ENCODE results near the gene RGL4.
"Not testable (repeated sequence)": the region's sequence is repeated elsewhere in the genome, so short reads cannot be mapped to it uniquely, and the experiment has no call there.

The RGL4 gene

DNA sequence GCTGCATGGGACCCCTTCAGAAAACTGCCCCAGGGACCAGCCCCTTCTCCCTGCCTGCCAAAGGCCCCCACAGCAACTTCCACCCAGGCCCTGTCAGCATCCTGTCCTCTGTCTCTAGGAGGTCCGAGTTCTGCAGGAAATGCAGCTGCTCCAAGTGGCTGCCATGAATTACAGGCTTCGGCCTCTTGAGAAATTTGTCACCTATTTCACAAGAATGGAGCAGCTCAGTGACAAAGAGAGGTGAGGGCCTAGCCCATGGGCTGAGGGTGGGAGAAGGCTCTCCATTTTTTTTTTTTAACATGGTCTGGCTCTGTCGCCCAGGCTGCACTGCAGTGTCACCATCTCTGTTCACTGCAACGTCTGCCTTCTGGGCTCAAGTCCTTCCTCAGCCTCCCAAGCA is 7.3 kb downstream of the RGL4 start:
- no peak for DNase-seq (ENCODE audit: low read depth)

DNA sequence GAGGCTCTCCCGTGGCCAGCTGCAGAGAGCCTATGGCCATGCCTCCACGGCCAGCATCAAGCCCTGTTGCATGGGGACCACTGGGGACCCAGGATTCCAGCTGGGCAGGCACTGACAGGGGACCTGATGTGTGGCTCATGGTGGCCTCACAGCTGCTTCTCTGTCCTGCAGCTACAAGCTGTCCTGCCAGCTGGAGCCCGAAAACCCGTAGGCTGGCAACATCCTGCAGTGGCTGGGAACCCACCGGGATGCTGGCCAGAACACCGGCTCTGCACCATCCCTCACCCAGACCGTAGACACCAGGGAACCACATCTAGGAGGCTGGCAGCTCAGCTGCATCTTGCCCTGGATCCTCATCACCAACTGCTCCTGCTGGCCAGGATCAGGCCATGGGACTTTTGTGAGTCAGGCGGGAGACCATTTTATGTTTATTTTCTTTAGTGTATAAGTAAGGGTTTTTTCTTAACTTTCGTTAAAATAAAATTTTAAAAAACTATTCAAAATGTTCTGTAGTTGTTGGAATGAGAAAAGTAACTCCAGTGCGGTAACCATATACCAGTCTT is 7.9 kb downstream of the RGL4 start:
- no peak for DNase-seq (ENCODE audit: low read depth)

DNA sequence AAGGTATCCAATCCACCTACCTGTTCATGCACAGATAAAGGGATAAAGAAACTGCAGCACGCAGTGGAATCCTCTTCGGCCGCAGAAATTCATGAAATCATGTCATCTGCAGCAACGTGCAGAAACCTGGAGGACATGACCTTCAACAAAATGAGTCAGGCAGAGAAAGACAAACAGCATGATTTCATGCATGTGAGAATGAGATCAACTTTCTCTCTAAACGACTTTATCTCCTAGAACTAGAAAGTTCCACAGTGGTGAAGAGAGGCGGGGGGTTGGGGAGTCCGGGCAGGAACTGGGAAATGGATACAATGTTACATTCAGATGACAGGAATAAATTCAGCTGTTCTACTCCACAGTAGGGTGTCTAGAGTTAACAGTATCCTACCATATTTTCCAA is 9.9 kb downstream of the RGL4 start:
- peak; percentile 56 for DNase-seq (ENCODE audit: low read depth)

DNA sequence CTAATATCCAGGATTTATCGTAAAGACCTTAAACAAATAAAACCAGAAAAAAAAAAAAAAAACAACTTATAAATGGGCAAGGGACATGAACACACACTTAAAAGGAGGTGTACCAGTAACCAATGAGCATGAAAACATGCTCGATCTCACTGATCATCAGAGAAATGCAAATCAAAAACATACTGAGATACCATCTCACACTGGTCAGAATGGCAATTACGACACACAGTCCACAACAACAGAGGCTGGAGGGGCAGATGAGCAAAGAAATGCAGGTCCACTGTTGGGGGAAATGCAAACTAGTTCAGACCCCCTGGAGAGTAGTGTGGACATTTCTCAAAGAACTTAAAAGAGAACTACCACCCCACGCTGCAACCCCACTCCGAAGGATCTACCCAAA is 13.2 kb downstream of the RGL4 start:
- no peak for DNase-seq (ENCODE audit: low read depth)

DNA sequence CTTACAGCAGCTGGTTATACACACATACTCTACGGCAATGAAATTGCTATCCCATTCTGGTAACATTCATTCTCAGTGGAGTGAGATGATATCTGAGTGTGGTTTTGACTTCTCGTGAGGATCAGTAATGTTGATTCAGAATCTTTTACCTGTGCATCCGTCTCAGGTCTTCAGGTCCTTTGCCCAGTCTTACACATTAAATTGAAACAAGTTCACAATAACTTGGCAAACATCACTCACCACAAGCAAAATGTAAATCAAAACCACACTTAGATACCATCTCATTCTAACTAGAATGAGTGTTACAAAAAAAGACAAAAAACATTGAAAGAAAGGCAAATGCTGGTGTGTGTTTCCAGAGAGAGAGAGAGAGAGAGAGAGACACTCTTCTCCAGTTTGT is 14.0 kb downstream of the RGL4 start:
- no peak for DNase-seq (ENCODE audit: low read depth)

DNA sequence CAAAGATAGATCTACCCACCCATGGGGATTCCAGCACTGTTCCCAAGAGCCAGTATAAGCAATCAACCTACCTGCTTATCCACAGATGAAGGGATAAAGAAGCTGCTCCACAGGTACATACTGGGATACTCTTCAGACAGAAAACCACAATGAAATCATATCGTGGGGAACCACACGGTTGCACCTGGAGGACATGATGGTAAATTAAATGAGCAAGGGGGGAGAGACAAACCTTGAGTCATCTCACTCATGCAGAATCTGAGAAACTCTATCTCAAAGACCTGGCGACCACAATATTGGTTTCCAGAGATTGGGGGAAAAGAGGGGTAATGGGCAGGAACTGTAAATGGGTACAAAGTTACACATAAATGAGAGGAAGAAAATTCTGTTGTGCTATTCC is 14.5 kb downstream of the RGL4 start:
- no peak for DNase-seq (ENCODE audit: low read depth)

DNA sequence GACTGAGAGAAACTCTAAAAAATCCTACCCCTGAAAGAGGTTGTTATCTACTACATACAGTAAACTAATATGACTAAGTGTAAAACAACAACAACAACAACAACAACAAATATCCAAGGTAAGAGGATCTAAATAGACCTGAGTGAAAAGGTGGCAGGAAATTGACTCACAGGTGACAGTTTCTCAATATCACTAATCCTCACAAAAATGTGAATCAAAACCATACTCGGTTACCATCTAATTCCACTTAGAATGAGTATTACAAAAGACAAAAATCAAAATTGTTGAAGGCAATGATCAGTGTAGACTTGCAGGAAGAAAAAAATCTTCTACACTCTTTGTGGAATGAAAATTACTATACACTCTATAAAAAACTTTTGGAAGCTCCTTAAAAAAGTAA is 17.5 kb downstream of the RGL4 start:
- no peak for DNase-seq (ENCODE audit: low read depth)

DNA sequence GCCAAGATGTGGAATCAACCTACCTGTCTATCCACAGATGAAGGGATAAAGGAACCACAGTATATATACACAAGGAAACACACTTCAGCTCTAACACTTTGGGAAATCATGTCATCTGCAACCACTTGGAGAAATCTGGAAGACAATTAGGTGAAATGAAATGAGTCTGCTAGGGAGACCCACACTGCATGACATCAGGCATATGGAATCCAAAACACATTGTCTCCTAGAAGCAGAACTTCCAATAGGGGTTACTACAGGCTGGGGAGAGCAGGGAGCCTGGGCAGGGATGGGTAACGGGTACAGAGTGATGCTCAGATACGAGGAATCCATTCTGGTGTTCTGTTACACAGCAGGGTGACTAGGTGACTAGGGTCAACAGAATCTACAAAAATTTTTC is 18.3 kb downstream of the RGL4 start:
- DNase-seq (ENCODE audit: low read depth): no peak

DNA sequence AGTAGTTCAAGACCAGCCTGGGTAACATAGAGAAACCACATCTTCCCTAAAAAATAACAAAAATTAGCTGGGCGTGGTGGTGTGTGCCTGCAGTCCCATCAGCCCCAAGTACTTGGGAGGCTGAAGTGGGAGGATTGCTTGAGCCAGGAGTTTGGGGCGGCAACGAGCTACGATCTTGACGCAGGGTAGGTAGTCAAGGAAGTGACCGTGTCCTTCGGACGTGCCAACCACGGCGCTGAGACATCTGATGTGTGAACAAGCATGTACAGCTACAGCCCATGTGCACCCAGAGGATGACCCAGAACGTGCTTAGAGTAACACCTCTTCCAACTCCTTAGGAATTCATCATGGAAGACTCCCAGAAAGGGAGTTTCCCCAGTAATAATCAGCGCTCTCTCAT is 21.4 kb downstream of the RGL4 start:
- no peak for DNase-seq (ENCODE audit: low read depth)

DNA sequence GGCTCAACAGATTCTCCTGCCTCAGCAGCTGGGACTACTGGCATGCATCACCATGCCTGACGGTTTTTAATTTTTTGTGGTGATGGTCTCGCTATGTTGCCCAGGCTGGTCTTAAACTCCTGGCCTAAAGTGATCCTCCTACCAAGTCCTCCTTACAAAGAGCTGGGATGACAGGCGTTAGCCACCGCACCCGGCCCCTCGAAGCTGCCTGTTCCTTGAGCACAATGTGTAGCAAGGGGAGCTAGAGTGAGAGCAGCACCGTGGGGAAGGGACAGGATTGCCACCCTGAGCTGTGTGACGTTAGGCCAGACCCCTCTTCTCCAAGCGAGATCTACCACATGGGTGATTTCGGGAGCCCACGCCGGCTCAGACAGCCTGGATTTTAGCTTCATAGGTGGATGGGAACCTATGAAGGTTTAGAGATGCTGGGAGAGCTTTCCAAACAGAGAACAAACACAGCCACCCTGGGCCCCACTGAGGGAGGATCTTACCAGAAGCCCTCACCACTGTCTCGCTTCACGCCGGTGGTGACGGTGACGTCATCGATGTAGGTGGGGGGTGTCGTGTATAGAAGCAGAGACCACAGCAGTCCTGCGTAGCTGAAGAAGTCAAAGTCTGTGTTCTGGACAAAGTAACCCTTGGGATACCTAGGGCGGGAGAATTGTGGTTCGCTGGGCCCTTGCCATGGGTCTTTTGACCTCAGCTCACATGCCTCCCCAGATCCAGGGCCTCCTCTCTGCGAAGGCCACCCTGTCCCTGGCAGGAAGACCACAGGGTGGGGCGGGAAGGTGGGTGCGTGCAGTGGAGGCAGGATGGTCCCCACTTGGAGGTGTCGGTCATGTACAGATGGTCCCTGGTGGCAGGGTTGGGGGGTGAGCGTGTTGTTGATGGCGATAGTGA is 23.1 kb downstream of the RGL4 start:
- no peak for DNase-seq (ENCODE audit: low read depth)

DNA sequence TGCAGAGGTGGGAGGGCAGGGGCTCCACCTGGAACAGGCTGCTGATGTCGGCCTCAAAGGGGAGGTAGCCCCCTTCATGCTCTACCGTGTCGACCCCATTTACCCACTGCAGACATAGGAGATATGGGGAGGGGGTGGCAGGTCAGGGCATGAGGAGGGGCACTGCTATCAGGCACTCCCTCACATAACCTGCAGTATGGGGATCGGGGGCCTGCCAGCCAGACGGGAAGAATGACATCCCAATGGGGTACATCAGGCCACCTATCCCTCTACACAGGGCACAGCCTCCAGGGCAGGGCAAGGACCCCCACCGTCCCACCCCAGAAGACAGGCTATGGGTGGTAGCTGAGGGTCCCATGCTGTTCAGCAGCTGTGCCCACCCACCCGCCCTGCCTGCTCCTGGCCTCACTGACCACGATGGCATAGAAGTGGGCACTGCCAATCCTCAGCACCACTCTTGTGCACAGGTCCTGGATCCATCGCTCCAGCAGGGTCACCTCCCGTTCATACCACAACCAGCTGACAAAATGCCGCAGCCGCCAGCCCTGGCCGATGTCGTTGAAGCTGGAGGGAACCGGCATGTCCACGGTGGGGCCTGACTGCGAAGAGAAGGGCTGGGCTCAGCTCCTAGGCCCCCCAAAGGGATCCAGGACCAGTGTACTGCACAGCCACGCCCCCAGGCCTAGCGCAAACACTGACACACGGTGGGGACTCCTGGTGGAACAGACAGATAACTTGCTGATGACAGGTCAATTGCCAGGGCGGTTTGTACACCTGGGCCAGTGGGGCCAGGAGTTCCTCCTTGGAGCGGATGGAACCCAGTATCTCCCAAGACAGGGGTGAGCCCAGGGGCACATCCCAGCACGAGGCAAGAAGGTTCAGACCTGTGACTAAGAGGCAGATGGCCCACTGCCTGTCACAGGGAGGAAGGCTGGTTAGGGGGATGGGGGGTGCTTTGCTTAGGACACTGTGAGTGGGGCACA is 24.1 kb downstream of the RGL4 start:
- DNase-seq (ENCODE audit: low read depth): no peak

DNA sequence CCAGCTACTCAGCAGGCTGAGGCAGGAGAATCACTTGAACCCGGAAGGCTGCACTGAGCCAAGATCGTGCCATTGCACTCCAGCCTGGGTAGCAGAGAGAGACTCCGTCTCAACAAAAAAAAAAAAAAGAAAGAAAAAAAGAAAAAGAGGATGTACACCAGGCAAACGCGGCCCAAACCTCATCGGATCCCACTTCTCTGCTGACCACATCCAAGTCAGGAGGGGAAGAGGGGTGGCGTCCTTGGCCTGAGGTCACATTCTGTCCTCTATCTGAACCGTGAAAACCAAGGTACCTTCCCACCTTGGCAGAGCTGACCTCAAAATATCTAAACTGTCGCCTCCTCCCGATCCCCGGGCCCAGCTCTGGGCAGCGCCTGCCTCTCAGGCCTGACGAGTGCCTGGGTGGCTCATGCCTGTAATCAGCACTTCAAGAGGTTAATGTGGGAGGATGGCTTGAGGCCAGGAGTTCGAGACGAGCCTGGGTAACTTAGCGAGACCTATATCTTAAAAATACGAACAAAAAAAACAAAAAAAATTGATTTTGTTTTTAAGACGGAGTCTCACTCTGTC is 25.1 kb downstream of the RGL4 start:
- DNase-seq (ENCODE audit: low read depth): no peak

DNA sequence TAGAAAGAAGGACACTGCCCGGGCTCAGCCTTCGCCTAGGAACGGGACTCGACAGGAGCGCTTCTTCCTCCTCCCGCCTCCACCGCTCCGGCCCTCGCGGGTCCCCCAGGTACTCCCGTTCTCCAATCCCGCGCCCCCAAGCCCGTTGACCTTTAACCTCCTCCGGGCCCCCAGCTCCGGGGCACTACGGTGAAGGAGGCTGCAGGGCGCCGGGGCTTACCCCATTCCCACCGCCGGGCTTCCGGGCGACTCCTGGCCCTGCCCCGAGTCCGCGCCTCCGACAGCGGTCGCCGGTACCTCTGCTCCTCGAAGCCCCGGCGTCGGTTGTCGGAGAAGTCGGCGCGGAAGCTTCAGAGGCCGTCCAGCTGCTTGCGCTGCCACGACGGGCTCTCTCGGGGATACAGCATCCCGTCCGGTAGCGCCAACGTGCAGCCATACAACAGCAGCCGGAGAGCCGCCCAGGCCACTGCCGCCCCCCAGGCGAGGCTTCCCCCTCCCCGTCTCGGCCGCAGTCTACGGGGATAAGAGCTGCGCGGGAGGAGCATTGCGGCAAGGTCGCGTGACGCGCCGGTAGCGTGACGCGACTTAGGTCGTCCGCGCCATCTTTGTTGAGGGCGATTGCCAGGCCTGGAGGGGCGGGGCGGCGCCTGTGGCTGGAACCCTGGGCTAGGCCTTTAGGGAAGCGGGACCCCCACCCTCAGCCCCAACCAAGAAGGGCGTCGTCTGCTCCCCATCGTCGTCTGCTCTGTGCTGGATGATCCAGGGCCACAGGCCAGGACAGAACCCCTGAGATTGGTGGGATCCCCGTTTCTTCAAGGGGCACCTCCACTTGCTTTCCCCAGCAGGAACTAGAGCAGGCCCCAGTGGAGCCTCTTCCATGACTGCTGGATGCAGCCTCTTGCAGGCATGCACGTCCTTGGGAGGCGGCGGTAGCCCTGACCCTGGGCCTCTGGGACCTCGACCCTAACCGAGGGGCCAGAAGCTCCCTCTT is 26.3 kb downstream of the RGL4 start:
- DNase-seq (ENCODE audit: low read depth): peak; percentile 81

DNA sequence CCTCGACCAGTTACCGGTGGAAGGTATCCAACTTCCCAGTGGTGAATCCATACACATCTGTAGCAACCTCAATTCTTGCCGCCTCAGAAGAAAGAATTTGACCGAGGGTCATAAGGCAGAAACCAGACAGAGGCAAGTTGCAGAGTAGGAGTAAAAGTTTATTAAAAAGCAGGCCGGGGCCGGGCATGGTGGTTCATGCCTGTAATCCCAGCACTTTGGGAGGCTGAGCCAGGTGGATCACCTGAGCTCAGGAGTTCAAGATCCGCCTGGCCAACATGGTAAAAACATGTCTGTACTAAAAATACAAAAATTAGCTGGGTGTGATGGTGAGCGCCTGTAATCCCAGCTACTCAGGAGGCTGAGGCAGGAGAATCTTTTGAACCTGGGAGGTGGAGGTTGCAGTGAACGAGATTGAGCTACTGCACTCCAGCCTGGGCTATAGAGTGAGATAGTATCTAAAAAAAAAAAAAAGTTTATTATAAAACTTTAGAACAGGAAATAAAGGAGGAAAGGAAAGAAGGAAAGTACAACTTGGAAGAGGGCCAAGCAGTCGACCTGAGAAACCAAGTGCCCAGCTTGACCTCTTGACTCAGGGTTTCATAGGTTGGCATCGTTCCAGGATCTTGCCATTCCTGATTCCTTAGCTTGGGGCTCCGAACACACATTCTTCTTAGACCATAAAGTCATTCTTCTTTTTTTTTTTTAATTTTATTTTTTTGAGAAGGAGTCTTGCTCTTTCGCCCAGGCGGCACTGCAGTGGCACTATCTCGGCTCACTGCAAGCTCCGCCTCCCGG is 27.8 kb downstream of the RGL4 start:
- no peak for DNase-seq (ENCODE audit: low read depth)

DNA sequence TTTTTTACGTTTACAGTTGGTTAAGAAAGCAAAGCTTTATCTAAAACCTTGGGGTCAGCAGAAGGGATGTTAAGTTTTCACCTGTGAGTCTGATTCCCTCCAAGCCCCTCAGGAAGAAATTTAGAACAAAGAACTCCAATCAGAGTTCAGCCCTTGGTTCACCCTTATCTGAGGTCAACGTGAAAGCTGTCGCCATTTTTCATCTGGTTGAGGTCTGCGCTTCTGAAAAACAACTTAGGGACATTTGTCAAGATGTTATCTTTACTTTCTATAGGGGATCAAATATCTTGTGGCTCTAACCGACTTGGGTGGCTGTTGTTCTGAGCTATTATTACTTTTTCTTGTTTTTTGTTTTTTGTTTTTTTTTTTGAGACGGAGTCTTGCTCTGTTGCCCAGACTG is 30.0 kb downstream of the RGL4 start:
- no peak for DNase-seq (ENCODE audit: low read depth)

DNA sequence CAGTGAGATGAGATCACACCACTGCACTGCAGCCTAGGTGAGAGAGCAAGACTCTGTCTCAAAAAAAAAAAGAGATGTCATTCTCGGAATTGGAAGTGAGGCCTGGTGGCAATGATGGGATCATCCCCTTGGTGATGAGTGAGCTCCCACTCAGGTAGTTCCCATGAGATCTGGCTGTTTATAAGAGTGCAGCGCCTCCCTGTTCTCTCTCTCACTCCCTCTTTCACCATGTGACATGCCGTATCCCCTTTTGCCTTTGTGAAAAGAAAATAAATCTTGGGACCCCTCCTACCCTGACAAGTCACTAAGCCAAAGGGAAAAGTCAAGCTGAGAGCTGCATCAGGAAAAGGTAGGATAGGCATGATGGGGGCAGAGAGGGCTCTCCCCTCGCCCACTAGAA is 31.3 kb downstream of the RGL4 start:
- DNase-seq (ENCODE audit: low read depth): no peak

DNA sequence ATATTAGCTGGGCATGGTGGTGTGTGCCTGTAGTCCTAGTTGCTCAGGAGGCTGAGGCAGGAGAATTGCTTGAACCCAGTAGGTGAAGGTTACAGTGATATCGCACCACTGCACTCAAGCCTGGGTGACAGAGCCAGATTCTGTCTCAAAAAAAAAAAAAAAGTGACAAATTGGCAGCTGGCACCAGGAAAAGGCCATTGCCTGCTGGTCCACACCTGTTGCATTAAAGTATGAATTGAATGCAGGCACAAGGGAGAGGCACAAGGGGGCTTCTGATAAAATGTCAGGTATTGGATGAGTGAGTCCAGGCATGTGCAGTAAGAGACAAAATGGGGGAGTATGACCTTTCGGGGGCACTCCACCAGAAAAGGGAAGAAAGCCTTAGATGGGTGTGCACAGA is 31.9 kb downstream of the RGL4 start:
- no peak for DNase-seq (ENCODE audit: low read depth)

DNA sequence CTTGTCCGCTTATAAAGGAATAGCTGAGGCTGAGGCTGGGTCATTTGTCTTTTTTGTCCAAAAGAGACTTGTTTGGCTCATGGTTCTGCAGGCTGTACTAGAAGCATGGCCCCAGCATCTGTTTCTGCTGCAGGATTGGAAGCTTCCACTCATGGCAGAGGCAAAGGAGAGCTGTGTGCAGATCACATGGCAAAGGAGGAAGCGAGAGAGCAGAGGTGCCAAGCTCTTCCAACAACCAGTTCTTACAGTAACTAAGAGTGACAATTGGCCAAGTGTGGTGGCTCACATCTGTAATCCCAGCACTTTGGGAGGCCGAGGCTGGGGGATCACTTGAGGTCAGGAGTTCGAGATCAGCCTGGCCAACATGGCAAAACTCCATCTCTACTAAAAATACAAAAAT is 37.3 kb downstream of the RGL4 start:
- DNase-seq (ENCODE audit: low read depth): not testable (repeated sequence)

DNA sequence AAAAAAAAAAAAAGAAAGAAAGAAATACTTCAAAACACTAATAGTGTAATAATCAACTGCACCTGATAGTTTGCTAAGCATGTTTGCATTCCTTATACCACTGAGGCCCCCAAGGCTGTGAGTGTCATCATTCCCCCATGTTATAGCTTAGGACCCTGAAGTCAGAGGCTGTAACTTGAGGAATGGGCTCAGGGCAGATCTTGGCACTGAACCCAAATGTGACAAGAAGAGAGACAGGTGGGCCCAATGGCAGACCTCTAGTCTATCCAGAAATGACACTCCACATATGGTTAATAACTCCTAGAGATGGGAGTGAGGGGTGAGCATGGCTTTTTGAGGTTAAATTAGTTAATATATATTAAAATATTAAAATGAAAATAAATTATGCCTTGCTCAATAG is 46.9 kb downstream of the RGL4 start:
- DNase-seq (ENCODE audit: low read depth): no peak
